HG03575 (cell line): Measurements from ENCODE around the gene KIF18B.

Source experiments
- ATAC-seq: cut with Tn5 transposase; IDR thresholded peaks from one replicate; pipeline ENCODE4 v1.9.1; 2021; ENCODE audit not compliant: unreplicated experiment, insufficient number of reproducible peaks, low FRiP score; ENCODE audit errors: extremely low read depth

The KIF18B gene

DNA sequence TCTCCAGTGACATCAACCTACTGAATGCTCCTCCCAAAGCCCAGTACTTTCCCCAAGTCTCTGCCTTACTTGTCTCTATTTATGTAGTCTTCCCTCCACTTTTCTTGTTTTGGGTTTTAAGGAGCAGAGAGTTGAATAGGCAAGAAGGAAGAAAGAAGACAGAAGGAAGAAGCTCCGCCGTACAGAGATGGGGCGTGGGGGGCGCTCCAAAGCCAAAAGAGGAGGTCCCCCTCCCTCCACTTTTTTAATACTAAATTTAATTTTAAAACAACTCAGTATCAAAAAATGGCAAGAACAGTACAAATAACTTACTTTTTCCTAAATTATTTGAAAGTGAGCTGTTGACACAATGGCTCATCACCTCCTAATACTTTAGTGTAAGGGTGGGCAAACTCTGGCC lies 52.9 kb downstream of the KIF18B start:
- ATAC-seq: no peak

- no peak for ATAC-seq
Observed at GRCh38 chr17:44892250-44892649, 55.3 kb downstream of the KIF18B start.

GRCh38 chr17:44889003-44889402 lies 58.6 kb downstream of the KIF18B start:
- ATAC-seq: no peak

DNA sequence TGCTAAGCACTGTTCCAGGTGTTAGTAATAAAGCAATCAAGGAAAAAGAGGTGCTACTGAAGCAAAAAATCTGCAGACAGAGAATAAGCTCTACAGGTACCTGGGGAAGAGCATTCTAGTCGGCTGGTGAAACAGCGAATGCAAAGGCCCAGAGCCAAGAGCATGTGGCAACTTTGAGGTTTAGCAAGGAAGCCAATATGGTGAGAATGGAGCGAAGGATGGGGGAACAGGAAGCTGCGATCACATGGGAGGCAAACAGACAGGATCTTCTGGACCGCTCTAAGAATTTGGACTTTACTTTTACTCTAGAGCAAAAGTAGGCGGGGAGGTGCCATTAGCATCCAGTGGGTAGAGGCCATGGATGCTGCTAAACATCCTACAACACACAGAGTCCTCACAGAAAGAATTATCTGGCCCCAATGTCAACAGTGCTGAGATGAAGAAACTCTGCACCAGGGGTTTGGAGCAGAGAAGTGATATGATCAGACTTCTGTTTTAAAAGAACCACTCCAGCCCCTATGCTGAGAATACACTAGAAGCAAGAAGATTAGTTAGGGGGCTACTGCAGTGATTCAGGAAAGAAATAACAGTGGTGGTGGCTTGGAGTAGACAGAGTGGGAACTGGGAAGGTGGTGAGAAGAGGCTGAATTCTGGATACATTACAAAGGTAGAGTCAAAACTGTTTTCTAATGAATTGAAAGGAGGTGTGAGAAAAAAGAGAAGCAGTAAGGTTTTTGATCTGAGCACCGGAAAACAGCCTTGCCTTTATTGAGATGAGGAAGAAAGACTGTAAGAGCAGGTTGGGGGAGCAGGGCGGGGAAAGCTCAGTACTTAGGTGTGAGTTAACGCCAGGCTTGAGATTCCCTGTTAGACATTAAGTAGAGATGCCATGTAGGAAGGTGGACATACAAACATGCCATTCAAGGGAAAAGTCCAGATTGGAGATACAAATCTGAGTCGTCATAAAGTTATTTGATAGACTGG lies 59.3 kb downstream of the KIF18B start:
- no peak for ATAC-seq

- no peak for ATAC-seq
Observed at GRCh38 chr17:44887016-44887415, 60.6 kb downstream of the KIF18B start.

DNA sequence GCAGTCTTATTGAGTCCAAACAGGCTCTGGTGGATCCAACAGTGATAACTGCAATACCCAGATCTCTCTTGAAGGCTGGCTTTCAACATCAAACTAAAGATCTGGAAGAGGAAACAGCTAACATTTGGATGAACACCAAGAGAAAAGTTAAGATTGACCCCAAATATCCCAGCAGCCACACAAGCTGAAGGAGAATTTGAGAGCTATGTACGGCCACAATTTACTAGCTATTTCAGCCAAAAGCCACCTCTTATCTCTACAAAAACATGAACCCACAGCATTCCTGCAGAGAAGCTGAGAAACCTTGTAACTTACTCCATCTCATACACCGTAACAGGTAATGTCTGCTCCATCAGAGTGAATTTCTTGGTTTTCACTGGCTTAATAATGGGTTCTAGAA lies 62.6 kb downstream of the KIF18B start:
- ATAC-seq: no peak

- no peak for ATAC-seq
Observed at GRCh38 chr17:44881145-44881544, 66.4 kb downstream of the KIF18B start.

DNA sequence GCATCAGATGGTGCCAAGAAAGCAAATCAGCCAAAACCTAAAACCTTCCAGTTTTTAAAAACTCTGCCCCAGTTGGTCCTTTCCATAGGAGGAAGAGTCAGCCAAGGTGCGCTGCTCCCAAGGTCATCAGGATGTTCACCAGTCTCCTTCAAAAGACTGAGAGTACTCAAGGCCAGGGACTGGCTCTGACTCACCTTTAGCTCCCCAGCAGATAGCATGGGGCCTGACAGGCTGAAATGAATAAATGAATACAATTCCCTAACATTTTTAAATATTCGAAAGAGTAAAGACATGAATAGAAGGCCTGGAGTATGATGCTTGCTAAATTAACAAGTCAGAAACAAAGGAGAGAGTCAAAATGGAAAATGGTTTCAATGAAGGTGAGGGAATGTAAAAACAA lies 67.5 kb downstream of the KIF18B start:
- no peak for ATAC-seq

DNA sequence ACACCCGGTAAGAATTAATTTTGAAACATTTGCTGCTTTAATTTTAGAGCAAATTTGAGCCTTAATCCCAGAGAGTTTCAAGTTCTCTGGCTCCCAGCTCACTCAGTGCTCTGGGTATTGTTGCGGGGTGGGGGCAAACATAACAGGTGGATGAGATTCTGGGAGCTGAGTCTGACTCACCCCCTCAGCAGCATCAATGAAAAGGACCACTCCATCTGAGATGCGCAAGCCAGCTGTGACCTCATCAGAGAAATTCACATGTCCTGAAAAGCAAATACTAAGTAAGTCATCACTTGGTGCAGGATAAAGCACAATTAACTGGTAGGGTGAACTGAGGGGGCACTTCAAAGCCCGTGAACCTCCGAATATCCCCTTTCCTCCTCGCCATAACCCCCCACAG lies 68.2 kb downstream of the KIF18B start:
- ATAC-seq: no peak

- ATAC-seq: no peak
Observed at GRCh38 chr17:44878627-44879221, 68.8 kb downstream of the KIF18B start.

DNA sequence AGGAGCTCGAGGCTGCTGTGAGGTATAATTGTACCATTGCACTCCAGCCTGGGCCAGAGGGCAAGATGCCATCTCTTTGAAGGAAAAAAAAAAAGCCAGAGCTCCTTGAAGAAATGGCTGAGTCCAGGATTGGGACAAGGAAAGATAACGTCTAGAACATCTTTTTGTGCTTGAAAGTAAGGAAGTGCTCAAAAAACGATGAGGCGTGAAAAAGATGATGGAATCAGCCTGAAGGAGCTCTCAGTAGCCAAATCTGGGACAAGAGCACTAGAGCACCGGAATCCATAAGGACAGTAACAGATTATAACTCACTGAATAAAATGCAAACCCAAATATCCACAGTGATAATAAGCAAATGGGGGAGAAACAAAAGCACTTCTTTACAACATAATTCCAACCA lies 70.5 kb downstream of the KIF18B start:
- ATAC-seq: no peak

DNA sequence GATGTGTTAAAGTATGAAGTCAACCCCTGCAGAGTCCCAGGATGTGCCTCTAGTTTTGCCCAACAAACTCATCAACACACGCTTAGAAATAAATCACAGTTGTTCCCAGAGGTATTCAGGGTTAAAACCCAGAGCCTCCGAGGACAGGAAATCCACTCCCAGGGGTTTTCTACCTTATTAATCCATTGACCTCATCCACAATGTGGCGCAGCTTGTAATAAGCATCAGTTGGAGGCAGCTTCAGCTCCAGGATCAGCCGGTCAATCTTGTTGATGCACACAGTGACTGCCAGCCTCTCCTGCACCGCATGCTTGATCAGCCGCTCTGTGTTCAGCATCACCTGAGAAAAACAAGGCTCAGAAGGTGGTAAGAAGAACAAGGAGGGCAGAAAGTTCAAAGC lies 71.8 kb downstream of the KIF18B start:
- ATAC-seq: no peak
